Dedifferentiated amniotic fluid mesenchymal stem cell (primary cell): Measurements from ENCODE around the gene PRUNE2.

Experiments
- DNase-seq: peaks from one replicate; pipeline ENCODE4 v3.0.0-alpha.2; 2016; ENCODE audit errors: extremely low spot score

PRUNE2 gene

GRCh38 chr9:76628155-76628554 lies 277.8 kb downstream of the PRUNE2 start:
- no peak for DNase-seq

GRCh38 chr9:76626980-76627379 lies 278.9 kb downstream of the PRUNE2 start:
- no peak for DNase-seq

- DNase-seq, result no peak
Observed at GRCh38 chr9:76626141-76626540, 279.8 kb downstream of the PRUNE2 start.

- DNase-seq, result no peak
Observed at GRCh38 chr9:76624391-76625048, 281.4 kb downstream of the PRUNE2 start.

GRCh38 chr9:76620996-76621395 lies 284.9 kb downstream of the PRUNE2 start:
- no peak for DNase-seq

GRCh38 chr9:76620581-76620980 lies 285.3 kb downstream of the PRUNE2 start:
- DNase-seq, result no peak

GRCh38 chr9:76619640-76620039 lies 286.3 kb downstream of the PRUNE2 start:
- peak; percentile 46 for DNase-seq

GRCh38 chr9:76619197-76619596 lies 286.7 kb downstream of the PRUNE2 start:
- no peak for DNase-seq

GRCh38 chr9:76618762-76619161 lies 287.2 kb downstream of the PRUNE2 start:
- DNase-seq, result peak; percentile 77

- no peak for DNase-seq
Observed at GRCh38 chr9:76617497-76618175, 288.3 kb downstream of the PRUNE2 start.

- no peak for DNase-seq
Observed at GRCh38 chr9:76616780-76617179, 289.1 kb downstream of the PRUNE2 start.

GRCh38 chr9:76615177-76615603 lies 290.7 kb downstream of the PRUNE2 start:
- no peak for DNase-seq

- DNase-seq, result no peak
Observed at GRCh38 chr9:76613974-76614373, 291.9 kb downstream of the PRUNE2 start.

- no peak for DNase-seq
Observed at GRCh38 chr9:76613150-76613781, 292.6 kb downstream of the PRUNE2 start.

GRCh38 chr9:76610011-76610352 lies 295.9 kb downstream of the PRUNE2 start:
- DNase-seq, result peak; percentile 49

GRCh38 chr9:76609285-76610010 lies 296.5 kb downstream of the PRUNE2 start:
- no peak for DNase-seq

- no peak for DNase-seq
Observed at GRCh38 chr9:76608575-76609273, 297.2 kb downstream of the PRUNE2 start.

GRCh38 chr9:76607730-76608436 lies 298.0 kb downstream of the PRUNE2 start:
- DNase-seq, result no peak

- DNase-seq, result no peak
Observed at GRCh38 chr9:76605321-76605900, 300.5 kb downstream of the PRUNE2 start.

GRCh38 chr9:76603931-76604570 lies 301.9 kb downstream of the PRUNE2 start:
- no peak for DNase-seq
